Neutrophil (primary cell): ENCODE measurements around the gene SLC22A4.

Experiments used
- H3K27ac ChIP-seq: fragments of 200-600 bp; sonication (generic); 2 replicates; pipeline ENCODE4 v1.5.1; 2016; ENCODE audit warnings: mild to moderate bottlenecking, moderate library complexity
- H3K27me3 ChIP-seq: fragments of 200-600 bp; sonication (generic); 2 replicates; pipeline ENCODE4 v1.6.0; 2016; ENCODE audit warnings: mild to moderate bottlenecking
- H3K36me3 ChIP-seq: fragments of 200-600 bp; sonication (generic); 2 replicates; pipeline ENCODE4 v1.5.1; 2017
- H3K4me1 ChIP-seq, 2 experiments: fragments of 200-600 bp in 1 of 2; sonication (generic) in 1 of 2; 1 replicate in 1 of 2; 2 replicates in 1 of 2; pipeline versions ENCODE4 v1.5.1 to v1.6.1; 2013 to 2016; ENCODE audit warnings: low read depth in 1 of 2, low read length in 1 of 2, mild to moderate bottlenecking in 1 of 2, moderate library complexity in 1 of 2; ENCODE audit not compliant: control insufficient read depth in 1 of 2, insufficient read depth in 1 of 2
- H3K4me3 ChIP-seq, 2 experiments: fragments of 200-600 bp in 1 of 2; sonication (generic) in 1 of 2; 1 replicate in 1 of 2; 2 replicates in 1 of 2; pipeline ENCODE4 v1.5.1; 2013 to 2016; ENCODE audit warnings: low read depth in 1 of 2, low read length in 1 of 2, mild to moderate bottlenecking in 1 of 2, moderate library complexity in 1 of 2
- H3K9me3 ChIP-seq: fragments of 200-600 bp; sonication (generic); 2 replicates; pipeline ENCODE4 v1.5.1; 2016
- TF ChIP-seq, protein P1 (sequence below): fragments of 200-600 bp; sonication (generic); IDR thresholded peaks from 2 replicates; pipeline ENCODE4 v1.5.1; 2016; ENCODE audit warnings: antibody characterized with exemption

The SLC22A4 gene

DNA sequence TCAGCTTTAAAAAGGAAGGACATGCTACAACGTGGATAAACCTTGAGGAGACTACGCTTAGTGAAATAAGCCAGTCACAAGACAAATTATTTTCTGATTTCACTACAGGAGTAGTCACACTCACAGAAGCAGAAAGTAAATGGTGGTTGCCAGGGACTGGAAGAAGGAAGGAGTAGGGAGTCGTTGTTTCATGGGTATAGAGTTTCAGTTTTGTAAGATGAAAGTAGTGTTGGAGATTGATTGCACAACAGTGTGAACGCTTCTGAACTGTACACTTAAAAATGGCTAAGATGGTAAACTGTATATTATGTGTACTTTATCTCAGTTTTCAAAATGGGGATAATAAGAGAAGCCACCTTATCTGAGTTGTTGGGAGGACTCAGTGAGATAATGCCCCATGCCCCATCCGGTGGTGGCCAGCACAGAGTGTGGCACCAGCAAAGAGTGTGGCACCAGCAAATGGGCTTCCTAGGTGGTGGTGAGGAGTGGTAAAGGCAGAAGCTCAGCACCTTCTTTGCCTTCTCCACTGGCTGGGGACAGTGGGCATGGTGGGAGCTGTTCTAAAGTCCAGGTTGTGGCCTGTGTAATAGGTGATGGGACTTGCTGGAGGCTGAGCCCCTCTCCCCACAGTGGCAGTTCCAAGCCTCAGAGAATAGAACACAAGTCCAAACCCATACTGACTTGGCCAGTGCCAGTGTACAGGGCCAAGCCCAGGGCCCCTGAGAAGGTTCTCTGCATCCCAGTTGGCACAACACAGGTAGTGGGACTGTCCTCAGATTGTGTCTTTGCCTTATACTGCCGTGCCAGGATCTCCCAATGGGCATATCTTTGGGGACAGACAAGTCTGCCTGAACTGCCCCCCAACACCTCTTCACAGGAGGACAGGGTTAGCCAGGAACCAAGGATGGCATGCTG lies 4.4 kb downstream of the SLC22A4 start:
- Histone ChIP-seq H3K9me3 (no peaks in the 10 kb centered on the region), H3K36me3 (peaks cover 21% of the 10 kb centered on the region), H3K4me3 (peak overlapping the region; percentile 83 to 84), H3K27me3 (no peaks in the 10 kb centered on the region), H3K4me1 (peaks cover 65 to 70% of the 10 kb centered on the region in 2 experiments), H3K27ac (peak overlapping the region; percentile 99)
- TF ChIP-seq, protein P1, sequence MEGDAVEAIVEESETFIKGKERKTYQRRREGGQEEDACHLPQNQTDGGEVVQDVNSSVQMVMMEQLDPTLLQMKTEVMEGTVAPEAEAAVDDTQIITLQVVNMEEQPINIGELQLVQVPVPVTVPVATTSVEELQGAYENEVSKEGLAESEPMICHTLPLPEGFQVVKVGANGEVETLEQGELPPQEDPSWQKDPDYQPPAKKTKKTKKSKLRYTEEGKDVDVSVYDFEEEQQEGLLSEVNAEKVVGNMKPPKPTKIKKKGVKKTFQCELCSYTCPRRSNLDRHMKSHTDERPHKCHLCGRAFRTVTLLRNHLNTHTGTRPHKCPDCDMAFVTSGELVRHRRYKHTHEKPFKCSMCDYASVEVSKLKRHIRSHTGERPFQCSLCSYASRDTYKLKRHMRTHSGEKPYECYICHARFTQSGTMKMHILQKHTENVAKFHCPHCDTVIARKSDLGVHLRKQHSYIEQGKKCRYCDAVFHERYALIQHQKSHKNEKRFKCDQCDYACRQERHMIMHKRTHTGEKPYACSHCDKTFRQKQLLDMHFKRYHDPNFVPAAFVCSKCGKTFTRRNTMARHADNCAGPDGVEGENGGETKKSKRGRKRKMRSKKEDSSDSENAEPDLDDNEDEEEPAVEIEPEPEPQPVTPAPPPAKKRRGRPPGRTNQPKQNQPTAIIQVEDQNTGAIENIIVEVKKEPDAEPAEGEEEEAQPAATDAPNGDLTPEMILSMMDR = no peak

DNA sequence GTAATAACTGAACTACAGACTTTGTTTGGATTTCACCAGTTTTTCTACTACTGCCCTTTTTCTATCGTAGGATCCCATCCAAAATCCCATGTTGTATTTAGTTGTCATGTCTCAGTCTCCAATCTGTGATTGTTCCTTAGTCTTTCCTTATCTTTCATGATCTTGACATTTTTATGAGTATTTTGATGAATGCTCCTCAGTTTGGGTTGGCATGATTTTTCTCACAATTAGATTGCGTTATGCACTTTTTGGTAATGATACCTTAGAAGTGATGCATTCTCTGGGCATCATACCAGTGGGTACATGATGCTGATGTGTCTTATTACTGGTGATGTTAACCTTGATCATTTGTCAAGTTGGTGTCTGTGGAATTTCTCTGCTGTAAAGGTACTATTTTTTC lies 5.7 kb downstream of the SLC22A4 start:
- Histone ChIP-seq H3K9me3 (no peaks in the 10 kb centered on the region), H3K27me3 (no peaks in the 10 kb centered on the region), H3K4me3 (no peak overlapping the region), H3K4me1 (peaks cover 64 to 70% of the 10 kb centered on the region in 2 experiments), H3K36me3 (peaks cover 26% of the 10 kb centered on the region), H3K27ac (peak overlapping the region; percentile 6)
- TF ChIP-seq, protein P1 = no peak

DNA sequence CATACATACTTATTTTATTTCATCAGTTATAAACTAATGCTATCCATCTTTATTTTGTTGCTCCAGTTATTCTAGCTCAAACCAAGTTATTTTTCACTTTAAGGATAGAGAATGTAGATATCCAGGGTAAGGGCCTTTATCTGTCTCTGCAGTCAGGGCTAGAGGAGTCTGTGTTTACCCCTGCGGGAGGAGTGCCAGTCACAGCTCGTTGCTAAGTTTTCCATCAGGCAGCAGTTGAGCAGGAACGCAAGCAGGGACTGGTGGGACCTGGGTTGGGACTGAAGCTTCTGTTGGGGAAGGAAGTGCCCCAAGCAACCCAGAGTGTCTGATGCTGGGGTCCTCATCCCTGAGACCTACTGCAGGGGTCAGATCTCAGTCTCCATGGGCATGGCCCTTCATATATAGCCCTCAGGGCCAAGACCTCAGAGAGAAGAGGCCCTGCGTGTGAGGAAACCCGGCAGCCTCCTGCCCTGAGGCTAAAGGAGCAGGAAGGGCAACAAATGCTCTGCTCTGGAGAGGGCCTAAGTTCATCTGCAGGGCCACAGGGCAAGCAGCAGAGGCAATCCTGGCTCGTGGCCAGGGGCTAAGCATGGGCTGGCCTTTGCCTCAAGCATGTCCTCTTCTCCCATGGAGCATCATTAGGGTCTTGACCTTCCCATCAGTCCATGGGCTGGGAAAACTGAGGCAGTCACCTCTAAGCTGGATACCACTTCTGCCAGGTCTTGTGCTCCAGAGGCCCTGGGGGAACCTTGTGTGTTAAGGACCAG lies 6.6 kb downstream of the SLC22A4 start:
- H3K4me3 ChIP-seq = peak overlapping the region in 1 of 2 experiments; percentile 1
- H3K27ac ChIP-seq = peak overlapping the region; percentile 74
- H3K27me3 ChIP-seq = no peaks in the 10 kb centered on the region
- no peaks in the 10 kb centered on the region for H3K9me3 ChIP-seq
- TF ChIP-seq, protein P1 = no peak
- peaks cover 64 to 66% of the 10 kb centered on the region in 2 experiments for H3K4me1 ChIP-seq
- peaks cover 26% of the 10 kb centered on the region for H3K36me3 ChIP-seq

DNA sequence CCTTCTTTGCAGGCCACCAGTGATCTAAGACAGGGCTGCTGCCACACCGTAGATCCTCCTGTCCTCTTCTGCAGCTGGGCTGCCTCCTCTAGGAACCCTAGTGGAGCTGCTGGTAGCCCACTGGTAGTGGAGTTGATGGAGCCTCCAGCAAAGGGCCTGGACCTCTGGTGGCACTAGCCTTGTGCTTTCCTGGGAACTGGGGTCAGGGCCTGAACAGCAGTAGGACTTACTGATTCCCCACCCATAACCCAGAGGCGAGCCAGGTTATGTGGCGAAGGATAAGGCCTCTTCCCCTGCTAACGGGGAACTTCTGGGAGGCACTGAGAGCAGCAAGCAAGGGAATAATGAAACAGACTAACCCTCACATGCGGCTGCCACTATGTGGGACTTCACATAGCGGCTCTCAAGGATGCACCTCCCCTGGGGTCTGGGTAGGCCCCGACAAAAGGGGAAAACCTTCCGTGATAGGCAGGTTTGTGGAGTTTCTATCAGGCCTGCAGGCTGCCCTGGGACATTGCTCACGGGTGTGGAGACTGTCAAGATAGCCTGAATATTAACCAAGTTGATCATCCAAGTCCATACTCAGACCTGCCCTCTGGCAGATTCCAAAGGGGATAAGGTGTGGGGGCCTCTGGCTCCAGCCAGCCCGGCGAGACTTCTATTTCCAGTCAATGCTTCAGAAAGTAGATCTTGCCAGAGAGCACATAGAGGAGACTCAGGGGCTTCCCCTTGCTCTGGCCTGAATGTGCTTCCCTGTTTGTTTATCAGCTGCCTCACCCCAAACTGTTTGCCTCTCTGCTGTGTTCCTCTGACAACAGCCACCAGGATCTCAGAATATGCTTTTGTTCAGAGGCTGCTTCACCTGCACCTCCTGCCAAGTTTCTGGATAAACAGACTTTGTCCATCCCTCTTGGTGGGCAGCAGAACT lies 7.4 kb downstream of the SLC22A4 start:
- TF ChIP-seq, protein P1 = no peak
- H3K4me3 ChIP-seq = peak overlapping the region in 1 of 2 experiments; percentile 1
- no peaks in the 10 kb centered on the region for H3K27me3 ChIP-seq
- peaks cover 26% of the 10 kb centered on the region for H3K36me3 ChIP-seq
- H3K27ac ChIP-seq = peak overlapping the region; percentile 74
- H3K9me3 ChIP-seq = no peaks in the 10 kb centered on the region
- peaks cover 57 to 61% of the 10 kb centered on the region in 2 experiments for H3K4me1 ChIP-seq

DNA sequence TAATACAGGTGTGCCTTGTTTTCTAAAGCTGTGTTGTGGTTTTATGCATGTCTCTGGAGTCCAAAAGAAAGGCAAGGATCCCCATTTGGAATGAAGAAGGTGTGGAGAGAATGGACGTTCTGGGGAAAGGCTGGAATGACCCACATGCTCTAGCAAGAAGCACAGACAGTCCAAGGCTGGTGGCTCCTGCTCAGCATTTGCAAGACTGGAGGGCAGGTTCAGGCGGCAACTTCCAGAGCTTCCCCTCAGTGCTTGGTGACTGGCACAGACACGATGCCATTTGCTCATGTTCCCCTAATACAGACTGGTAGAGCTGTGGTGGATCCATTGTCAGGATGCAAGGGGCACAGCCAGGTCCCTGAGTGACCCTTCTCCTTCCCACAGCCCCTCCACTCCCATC lies 8.2 kb downstream of the SLC22A4 start:
- Histone ChIP-seq H3K36me3 (peaks cover 26% of the 10 kb centered on the region), H3K27me3 (no peaks in the 10 kb centered on the region), H3K27ac (peak overlapping the region; percentile 74), H3K4me3 (no peak overlapping the region), H3K4me1 (peaks cover 49 to 54% of the 10 kb centered on the region in 2 experiments), H3K9me3 (no peaks in the 10 kb centered on the region)
- TF ChIP-seq, protein P1 = no peak
